Measurements from ENCODE around the gene GPX2.

- TF ChIP-seq MAX (IDR thresholded peaks at IDR 0.05; ENCODE audit: low read depth, low read length) = no peak
- TF ChIP-seq RBBP5 (conservative IDR thresholded peaks at IDR 0.05) = no peak
- TF ChIP-seq CTCF (IDR thresholded peaks at IDR 0.05 in 2 of 3, conservative IDR thresholded peaks at IDR 0.05 in 1 of 3; ENCODE audit: control insufficient read depth in 2 of 3, extremely low read depth in 1 of 3, insufficient read depth in 1 of 3, low read depth in 3 of 3, low read length in 3 of 3) = peak; percentile 42 to 77 (median 62); a peak in 5 of 6 replicates
- TF ChIP-seq JUNB (IDR thresholded peaks at IDR 0.05) = no peak
- no peak for TF ChIP-seq ETV6 (conservative IDR thresholded peaks at IDR 0.05 in 1 of 2, IDR thresholded peaks at IDR 0.05 in 1 of 2; ENCODE audit: borderline replicate concordance in 1 of 2, low read depth in 1 of 2)
- TF ChIP-seq RAD21 (IDR thresholded peaks at IDR 0.05; ENCODE audit: insufficient read depth, low read depth, low read length) = peak; percentile 81
- no peak for TF ChIP-seq MTA2 (IDR thresholded peaks at IDR 0.05; ENCODE audit: low read depth)
- TF ChIP-seq RFX5 (IDR thresholded peaks at IDR 0.05; ENCODE audit: low read depth, low read length) = no peak
- no peak for TF ChIP-seq EZH2 (IDR thresholded peaks at IDR 0.05; ENCODE audit: borderline replicate concordance, control insufficient read depth, low read depth, low read length)
- TF ChIP-seq ATF3 (IDR thresholded peaks at IDR 0.05; ENCODE audit: borderline replicate concordance, extremely low read depth, low read depth, low read length) = no peak
Observed at GRCh38 chr14:64891839-64892375, 50.6 kb downstream of the GPX2 start.

All from GM12878 (cell line).